ENCODE results near the gene IL17RD. TPM values are rescaled to one million over a fixed set of nuclear protein-coding genes. Genes with fewer than 3 reads are reported as not detected.

IL17RD gene
- total RNA-seq, 1 donor from 2014 or later, result 10.7 TPM

DNA sequence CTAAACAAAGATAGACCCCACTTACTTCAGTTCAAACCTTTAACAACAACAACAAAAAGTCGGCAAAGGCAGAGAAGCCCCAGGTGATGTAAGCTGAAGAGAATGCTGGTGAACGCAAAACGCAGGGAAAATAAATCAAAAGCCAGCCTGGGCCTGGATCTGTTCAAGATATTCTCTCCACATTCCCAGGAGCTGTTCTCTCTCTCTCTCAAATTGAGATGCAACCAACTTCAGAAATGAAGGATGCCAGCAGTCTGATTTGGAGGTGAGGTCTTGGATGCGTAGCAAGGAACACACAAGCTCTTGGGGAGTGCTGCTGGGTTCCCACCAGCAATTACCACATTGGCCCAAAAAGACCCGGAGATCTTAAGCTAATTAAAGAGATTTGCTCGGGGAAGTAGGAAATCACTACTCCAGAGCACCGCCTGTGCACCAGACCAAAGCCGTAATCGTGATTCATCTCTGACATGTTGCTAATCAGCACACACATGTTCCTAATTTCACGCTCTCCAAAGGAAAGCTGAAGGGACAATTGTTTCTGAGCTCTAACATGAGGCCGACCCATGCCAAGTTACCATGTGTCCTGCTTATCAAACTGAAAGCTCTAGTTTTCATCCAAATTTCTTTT lies 37.1 kb downstream of the IL17RD start:
- Mint-ChIP-seq H3K4me3 (ENCODE audit: unreplicated experiment) (no peak overlapping the region), H3K27ac (ENCODE audit: unreplicated experiment) (no peak overlapping the region), H3K36me3 (ENCODE audit: low read depth, unreplicated experiment) (no peaks in the 10 kb centered on the region), H3K4me1 (ENCODE audit: unreplicated experiment) (peaks cover 46% of the 10 kb centered on the region), H3K27me3 (ENCODE audit: unreplicated experiment) (peaks cover 9% of the 10 kb centered on the region), H3K9me3 (ENCODE audit: unreplicated experiment) (no peaks in the 10 kb centered on the region)
- TF ChIP-seq, protein P1, sequence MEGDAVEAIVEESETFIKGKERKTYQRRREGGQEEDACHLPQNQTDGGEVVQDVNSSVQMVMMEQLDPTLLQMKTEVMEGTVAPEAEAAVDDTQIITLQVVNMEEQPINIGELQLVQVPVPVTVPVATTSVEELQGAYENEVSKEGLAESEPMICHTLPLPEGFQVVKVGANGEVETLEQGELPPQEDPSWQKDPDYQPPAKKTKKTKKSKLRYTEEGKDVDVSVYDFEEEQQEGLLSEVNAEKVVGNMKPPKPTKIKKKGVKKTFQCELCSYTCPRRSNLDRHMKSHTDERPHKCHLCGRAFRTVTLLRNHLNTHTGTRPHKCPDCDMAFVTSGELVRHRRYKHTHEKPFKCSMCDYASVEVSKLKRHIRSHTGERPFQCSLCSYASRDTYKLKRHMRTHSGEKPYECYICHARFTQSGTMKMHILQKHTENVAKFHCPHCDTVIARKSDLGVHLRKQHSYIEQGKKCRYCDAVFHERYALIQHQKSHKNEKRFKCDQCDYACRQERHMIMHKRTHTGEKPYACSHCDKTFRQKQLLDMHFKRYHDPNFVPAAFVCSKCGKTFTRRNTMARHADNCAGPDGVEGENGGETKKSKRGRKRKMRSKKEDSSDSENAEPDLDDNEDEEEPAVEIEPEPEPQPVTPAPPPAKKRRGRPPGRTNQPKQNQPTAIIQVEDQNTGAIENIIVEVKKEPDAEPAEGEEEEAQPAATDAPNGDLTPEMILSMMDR (IDR thresholded peaks at IDR 0.05; ENCODE audit: unreplicated experiment), result no peak
- no peak for DNase-seq (ENCODE audit: low spot score)

DNA sequence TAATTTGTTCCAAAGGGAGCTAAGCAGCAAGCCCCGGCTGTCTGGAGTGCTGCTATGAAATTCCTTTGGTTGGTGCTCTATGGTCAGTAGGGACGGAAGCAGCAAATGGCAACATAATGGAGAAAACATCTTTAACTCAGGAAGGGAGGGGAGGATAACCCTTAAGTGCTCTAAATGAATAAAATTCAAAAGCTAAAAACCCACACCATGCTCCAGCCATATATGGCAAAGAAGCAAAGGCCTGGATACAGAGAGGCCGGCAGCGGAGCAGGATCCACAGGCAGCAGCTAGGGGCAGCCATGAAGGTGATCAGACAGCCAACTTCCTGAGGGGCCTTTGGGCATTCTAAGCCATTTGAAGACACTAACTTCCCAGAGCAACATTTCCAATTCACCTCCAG lies 38.9 kb downstream of the IL17RD start:
- no peaks in the 10 kb centered on the region for H3K9me3 Mint-ChIP-seq (ENCODE audit: unreplicated experiment)
- H3K27me3 Mint-ChIP-seq (ENCODE audit: unreplicated experiment), result peaks cover 15% of the 10 kb centered on the region
- H3K36me3 Mint-ChIP-seq (ENCODE audit: low read depth, unreplicated experiment), result no peaks in the 10 kb centered on the region
- TF ChIP-seq, protein P1 (IDR thresholded peaks at IDR 0.05; ENCODE audit: unreplicated experiment), result no peak
- DNase-seq (ENCODE audit: low spot score), result no peak
- no peak overlapping the region for H3K27ac Mint-ChIP-seq (ENCODE audit: unreplicated experiment)
- peaks cover 37% of the 10 kb centered on the region for H3K4me1 Mint-ChIP-seq (ENCODE audit: unreplicated experiment)
- no peak overlapping the region for H3K4me3 Mint-ChIP-seq (ENCODE audit: unreplicated experiment)

DNA sequence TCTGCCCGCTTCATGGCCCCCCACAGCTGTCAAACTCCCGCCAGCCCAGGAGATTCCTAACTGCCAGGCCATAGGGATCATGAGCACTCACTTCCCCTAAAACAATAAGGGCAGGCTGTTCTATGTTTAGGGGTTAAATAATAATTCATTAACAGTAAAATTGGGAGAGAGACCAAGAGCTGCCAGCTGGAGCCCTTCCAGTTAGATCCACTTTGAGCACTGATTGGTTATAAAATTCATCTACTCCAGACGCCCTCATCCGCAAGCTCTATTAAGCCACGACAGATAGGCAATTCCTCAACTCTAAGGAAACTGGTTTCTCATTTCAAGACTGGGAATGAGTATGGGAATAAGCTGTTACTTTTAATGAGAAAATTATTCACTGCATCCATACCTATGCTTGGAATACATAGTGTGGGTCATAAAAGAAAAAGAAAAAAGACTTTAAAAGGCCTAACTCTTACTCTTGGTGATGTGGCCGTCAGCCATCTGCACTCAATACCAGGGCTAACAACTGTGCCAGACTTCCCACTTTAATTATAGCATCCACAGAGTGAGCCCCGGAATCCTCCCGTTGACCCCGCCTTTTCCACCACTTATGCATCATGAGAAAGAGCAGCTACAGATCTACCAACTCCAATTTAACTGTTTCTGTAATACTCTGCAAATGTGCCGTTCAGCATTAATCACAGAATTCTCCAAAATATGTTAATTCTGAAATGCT lies 44.5 kb downstream of the IL17RD start:
- H3K9me3 Mint-ChIP-seq (ENCODE audit: unreplicated experiment), result no peaks in the 10 kb centered on the region

DNA sequence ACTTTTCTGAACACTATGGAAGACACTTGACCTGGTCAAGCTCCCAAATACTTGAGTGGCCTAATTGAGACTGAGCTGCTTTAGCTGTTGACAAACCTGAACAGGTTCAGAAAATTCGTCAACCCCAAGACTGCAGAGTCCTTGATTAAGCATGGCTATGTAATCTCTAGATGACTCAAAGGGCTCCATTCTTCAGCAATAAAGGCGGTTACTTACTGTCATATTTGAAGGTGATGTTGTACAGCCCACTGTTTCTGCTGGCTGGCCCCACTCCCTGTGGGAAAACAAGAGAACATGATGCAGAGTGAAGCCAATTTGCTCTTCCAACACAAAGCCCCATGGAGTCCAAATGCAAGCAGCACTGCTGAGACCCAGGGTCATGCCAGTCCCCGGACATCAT lies 45.1 kb downstream of the IL17RD start:
- no peak for DNase-seq (ENCODE audit: low spot score)
- H3K9me3 Mint-ChIP-seq (ENCODE audit: unreplicated experiment), result no peaks in the 10 kb centered on the region
- no peaks in the 10 kb centered on the region for H3K36me3 Mint-ChIP-seq (ENCODE audit: low read depth, unreplicated experiment)
- no peak overlapping the region for H3K4me3 Mint-ChIP-seq (ENCODE audit: unreplicated experiment)
- TF ChIP-seq, protein P1 (IDR thresholded peaks at IDR 0.05; ENCODE audit: unreplicated experiment), result no peak
- no peaks in the 10 kb centered on the region for H3K4me1 Mint-ChIP-seq (ENCODE audit: unreplicated experiment)
- no peak overlapping the region for H3K27ac Mint-ChIP-seq (ENCODE audit: unreplicated experiment)
- H3K27me3 Mint-ChIP-seq (ENCODE audit: unreplicated experiment), result peaks cover 10% of the 10 kb centered on the region

More for the DNA sequence above, 44.5 kb downstream of the IL17RD start:
- TF ChIP-seq, protein P1 (IDR thresholded peaks at IDR 0.05; ENCODE audit: unreplicated experiment), result no peak
- Mint-ChIP-seq H3K4me1 (ENCODE audit: unreplicated experiment) (no peaks in the 10 kb centered on the region), H3K27ac (ENCODE audit: unreplicated experiment) (no peak overlapping the region), H3K27me3 (ENCODE audit: unreplicated experiment) (peaks cover 10% of the 10 kb centered on the region), H3K4me3 (ENCODE audit: unreplicated experiment) (no peak overlapping the region), H3K36me3 (ENCODE audit: low read depth, unreplicated experiment) (no peaks in the 10 kb centered on the region)
- no peak for DNase-seq (ENCODE audit: low spot score)

DNA sequence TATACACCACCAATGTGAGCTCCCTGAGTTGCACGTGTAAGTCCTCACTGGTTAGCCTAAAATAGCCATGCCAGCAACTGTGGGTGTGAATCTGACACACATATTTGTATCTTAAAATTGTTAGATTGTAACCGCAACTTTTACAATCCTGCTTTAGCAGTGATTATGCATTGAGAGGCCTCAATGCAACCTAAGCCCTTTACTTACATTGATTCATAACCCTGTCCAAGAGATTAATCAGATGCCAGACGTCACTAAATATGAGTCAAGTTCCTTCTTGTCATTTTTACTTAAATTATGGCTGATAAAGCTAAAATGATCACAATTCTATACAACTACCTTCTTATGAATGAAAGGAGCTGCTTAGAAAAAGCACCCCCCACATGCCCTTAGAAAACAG lies 46.9 kb downstream of the IL17RD start:
- TF ChIP-seq, protein P1 (IDR thresholded peaks at IDR 0.05; ENCODE audit: unreplicated experiment), result no peak
- no peak overlapping the region for H3K27ac Mint-ChIP-seq (ENCODE audit: unreplicated experiment)

More for the DNA sequence above, 46.9 kb downstream of the IL17RD start:
- Mint-ChIP-seq H3K4me1 (ENCODE audit: unreplicated experiment) (no peaks in the 10 kb centered on the region), H3K9me3 (ENCODE audit: unreplicated experiment) (no peaks in the 10 kb centered on the region), H3K4me3 (ENCODE audit: unreplicated experiment) (no peak overlapping the region), H3K36me3 (ENCODE audit: low read depth, unreplicated experiment) (no peaks in the 10 kb centered on the region), H3K27me3 (ENCODE audit: unreplicated experiment) (peaks cover 9% of the 10 kb centered on the region)
- no peak for DNase-seq (ENCODE audit: low spot score)

All from endothelial cell (in vitro differentiated cells).